Neural cell (in vitro differentiated cells): ENCODE data around the gene DOCK4. TPM values are rescaled to one million over a fixed set of nuclear protein-coding genes. Genes with fewer than 3 reads are reported as not detected.

Experiments
- H2AFZ ChIP-seq: fragments of 200-600, 300-800 bp; sonication (generic), shearing (Covaris generic); 2 replicates; pipeline ENCODE4 v1.6.0; 2014; ENCODE audit warnings: low read depth, mild to moderate bottlenecking, antibody characterized with exemption, low read length, moderate library complexity
- H3F3A ChIP-seq: fragments of 200-600 bp; shearing (Covaris generic); 2 replicates; pipeline ENCODE4 v1.6.1; 2016; ENCODE audit warnings: mild to moderate bottlenecking, moderate library complexity, mixed read lengths, antibody characterized with exemption, low read length; ENCODE audit not compliant: insufficient read depth, poor library complexity, severe bottlenecking
- H3K27ac ChIP-seq: fragments of 200-600, 300-800 bp; sonication (generic), shearing (Covaris generic); 2 replicates; pipeline ENCODE4 v1.5.1; 2014; ENCODE audit warnings: mild to moderate bottlenecking, low read length, moderate library complexity
- H3K27me3 ChIP-seq: fragments of 300-800, 200-600 bp; sonication (generic), shearing (Covaris generic); 2 replicates; pipeline ENCODE4 v1.6.0; 2014; ENCODE audit warnings: mild to moderate bottlenecking, low read depth, low read length, moderate library complexity; ENCODE audit not compliant: insufficient read depth
- H3K36me3 ChIP-seq: fragments of 300-800, 200-600 bp; sonication (generic), shearing (Covaris generic); 2 replicates; pipeline ENCODE4 v1.5.1; 2014; ENCODE audit warnings: mild to moderate bottlenecking, antibody characterized with exemption, low read length, moderate library complexity; ENCODE audit not compliant: insufficient read depth
- H3K4me2 ChIP-seq: fragments of 300-800, 200-600 bp; sonication (generic), shearing (Covaris generic); 2 replicates; pipeline ENCODE4 v1.6.0; 2014; ENCODE audit warnings: mild to moderate bottlenecking, low read length
- H3K4me3 ChIP-seq: fragments of 300-800, 200-600 bp; sonication (generic), shearing (Covaris generic); 2 replicates; pipeline ENCODE4 v1.5.1; 2014; ENCODE audit warnings: mild to moderate bottlenecking, low read length, moderate library complexity
- H3K79me2 ChIP-seq: fragments of 200-600 bp; shearing (Covaris generic); replicated peaks from 2 replicates; pipeline ENCODE4 v1.6.0; 2014; ENCODE audit warnings: mild to moderate bottlenecking, low read length, moderate library complexity; ENCODE audit not compliant: insufficient read depth
- H3K9ac ChIP-seq: fragments of 300-800, 200-600 bp; sonication (generic), shearing (Covaris generic); 2 replicates; pipeline ENCODE4 v1.6.1; 2016; ENCODE audit warnings: mild to moderate bottlenecking, low read length, mixed read lengths
- H3K9me2 ChIP-seq: fragments of 200-600 bp; shearing (Covaris generic); 2 replicates; pipeline ENCODE4 v1.6.1; 2016; ENCODE audit warnings: mild to moderate bottlenecking, low read length, mixed read lengths; ENCODE audit not compliant: insufficient read depth
- H3K9me3 ChIP-seq: fragments of 200-600, 300-800 bp; sonication (generic), shearing (Covaris generic); 2 replicates; pipeline ENCODE4 v1.6.1; 2016; ENCODE audit warnings: mild to moderate bottlenecking, mixed run types, low read length, moderate library complexity, mixed read lengths
- H4K20me1 ChIP-seq: fragments of 200-600 bp; shearing (Covaris generic); 2 replicates; pipeline ENCODE4 v1.6.1; 2016; ENCODE audit warnings: mild to moderate bottlenecking, mixed run types; ENCODE audit not compliant: insufficient read depth
- EZH2 ChIP-seq: fragments of 200-600, 300-800 bp; shearing (Covaris generic), sonication (generic); IDR thresholded peaks from 2 replicates; pipeline ENCODE4 v1.6.1; 2014; ENCODE audit warnings: antibody characterized with exemption, low read length, borderline replicate concordance, mild to moderate bottlenecking; ENCODE audit not compliant: insufficient read depth, poor library complexity, severe bottlenecking
- MXI1 ChIP-seq: fragments of 450-650 bp; conservative IDR thresholded peaks from 2 replicates; pipeline ENCODE4 v1.6.1; 2014; ENCODE audit warnings: antibody characterized with exemption, mild to moderate bottlenecking; ENCODE audit not compliant: poor library complexity, severe bottlenecking
- POLR2AphosphoS5 ChIP-seq: IDR thresholded peaks from 2 replicates; pipeline ENCODE4 v1.6.1; 2012
- RAD21 ChIP-seq: fragments of 450-650 bp; conservative IDR thresholded peaks from 2 replicates; pipeline ENCODE4 v1.6.1; 2014; ENCODE audit warnings: antibody characterized with exemption, mild to moderate bottlenecking, moderate library complexity
- REST ChIP-seq: IDR thresholded peaks from 2 replicates; pipeline ENCODE4 v1.6.1; 2012; ENCODE audit warnings: borderline replicate concordance
- SMC3 ChIP-seq: fragments of 450-650 bp; conservative IDR thresholded peaks from 2 replicates; pipeline ENCODE4 v1.6.1; 2014; ENCODE audit warnings: antibody characterized with exemption, mild to moderate bottlenecking, moderate library complexity; ENCODE audit not compliant: poor library complexity
- TAF1 ChIP-seq: IDR thresholded peaks from 2 replicates; pipeline ENCODE4 v1.6.1; 2012; ENCODE audit warnings: low read depth
- polyA plus RNA-seq: library from polyadenylated mRNA; depleted of rRNA; stranded (reverse); fragments of >200 nt; gene quantifications from 2 replicates; pipeline ENCODE4 v1.2.3, GENCODE V29; 2014
- TF ChIP-seq, protein P1 (sequence below): fragments of 450-650 bp; IDR thresholded peaks from 2 replicates; pipeline ENCODE4 v1.5.1; 2014; ENCODE audit warnings: antibody characterized with exemption, mild to moderate bottlenecking, moderate library complexity; ENCODE audit not compliant: poor library complexity, severe bottlenecking

The DOCK4 gene
- polyA plus RNA-seq, 1 donor from 2014 or later = 28.1 TPM

DNA sequence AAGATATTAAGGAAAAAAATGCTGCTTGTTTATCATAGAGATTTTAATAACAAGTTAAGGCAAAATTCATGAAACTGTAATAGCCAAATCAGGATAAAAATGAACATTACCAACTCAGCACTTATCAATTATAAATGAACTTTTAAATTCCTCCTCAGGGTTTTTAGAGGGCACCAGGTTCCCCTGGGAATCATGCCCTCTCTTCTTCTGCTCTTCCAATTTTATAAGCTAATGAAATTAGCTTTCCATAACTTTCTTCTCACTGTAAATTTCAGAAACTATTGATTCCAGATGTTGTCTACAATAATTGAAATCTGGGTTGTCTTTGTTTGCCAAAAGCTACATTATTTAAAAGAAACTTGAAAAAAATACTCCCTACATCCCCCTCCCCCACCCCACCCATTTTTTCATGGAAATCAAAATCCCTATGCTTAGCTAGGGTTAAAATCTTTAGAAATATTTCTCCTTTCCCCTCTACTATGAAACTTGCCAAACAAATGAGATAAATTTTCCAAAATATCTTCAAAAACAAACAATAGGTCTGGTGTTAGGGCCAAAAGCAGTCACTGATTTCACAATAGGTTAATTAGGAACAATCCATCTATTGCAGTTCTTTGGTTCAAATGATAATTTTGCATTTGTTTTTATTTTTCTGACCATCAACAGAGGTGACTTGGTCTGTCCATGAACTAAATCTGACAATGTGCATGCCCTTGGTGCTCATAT is 187.7 kb downstream of the DOCK4 start:
- Histone ChIP-seq H3K4me2 (no peak overlapping the region), H3K27me3 (no peaks in the 10 kb centered on the region), H3K9me2 (no peaks in the 10 kb centered on the region), H2AFZ (no peak overlapping the region), H3K9ac (no peak overlapping the region), H4K20me1 (no peaks in the 10 kb centered on the region), H3F3A (no peaks in the 10 kb centered on the region), H3K79me2 (no peaks in the 10 kb centered on the region), H3K9me3 (no peaks in the 10 kb centered on the region), H3K4me3 (no peak overlapping the region), H3K36me3 (no peaks in the 10 kb centered on the region), H3K27ac (no peak overlapping the region)
- TF ChIP-seq RAD21 (no peak), TAF1 (no peak), EZH2 (no peak), SMC3 (no peak), MXI1 (no peak), REST (no peak)
- TF ChIP-seq, protein P1, sequence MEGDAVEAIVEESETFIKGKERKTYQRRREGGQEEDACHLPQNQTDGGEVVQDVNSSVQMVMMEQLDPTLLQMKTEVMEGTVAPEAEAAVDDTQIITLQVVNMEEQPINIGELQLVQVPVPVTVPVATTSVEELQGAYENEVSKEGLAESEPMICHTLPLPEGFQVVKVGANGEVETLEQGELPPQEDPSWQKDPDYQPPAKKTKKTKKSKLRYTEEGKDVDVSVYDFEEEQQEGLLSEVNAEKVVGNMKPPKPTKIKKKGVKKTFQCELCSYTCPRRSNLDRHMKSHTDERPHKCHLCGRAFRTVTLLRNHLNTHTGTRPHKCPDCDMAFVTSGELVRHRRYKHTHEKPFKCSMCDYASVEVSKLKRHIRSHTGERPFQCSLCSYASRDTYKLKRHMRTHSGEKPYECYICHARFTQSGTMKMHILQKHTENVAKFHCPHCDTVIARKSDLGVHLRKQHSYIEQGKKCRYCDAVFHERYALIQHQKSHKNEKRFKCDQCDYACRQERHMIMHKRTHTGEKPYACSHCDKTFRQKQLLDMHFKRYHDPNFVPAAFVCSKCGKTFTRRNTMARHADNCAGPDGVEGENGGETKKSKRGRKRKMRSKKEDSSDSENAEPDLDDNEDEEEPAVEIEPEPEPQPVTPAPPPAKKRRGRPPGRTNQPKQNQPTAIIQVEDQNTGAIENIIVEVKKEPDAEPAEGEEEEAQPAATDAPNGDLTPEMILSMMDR = no peak

- no peaks in the 10 kb centered on the region for H3K79me2 ChIP-seq
- no peak overlapping the region for H3K4me2 ChIP-seq
- no peaks in the 10 kb centered on the region for H3K36me3 ChIP-seq
- no peaks in the 10 kb centered on the region for H3F3A ChIP-seq
- H3K4me3 ChIP-seq = no peak overlapping the region
- H4K20me1 ChIP-seq = no peaks in the 10 kb centered on the region
- no peaks in the 10 kb centered on the region for H3K9me3 ChIP-seq
- H2AFZ ChIP-seq = no peak overlapping the region
- no peaks in the 10 kb centered on the region for H3K27me3 ChIP-seq
- H3K27ac ChIP-seq = no peak overlapping the region
- no peaks in the 10 kb centered on the region for H3K9me2 ChIP-seq
- TF ChIP-seq EZH2 (no peak), RAD21 (no peak), POLR2AphosphoS5 (no peak), TAF1 (no peak)
- TF ChIP-seq, protein P1 = no peak
- H3K9ac ChIP-seq = no peak overlapping the region
These were observed 191.1 kb downstream of the DOCK4 start for GRCh38 chr7:112015146-112015545.
